Large intestine (tissue), 3 donors: ENCODE results near the gene ZNF492. TPM values are rescaled to one million over a fixed set of nuclear protein-coding genes. Genes with fewer than 3 reads are reported as not detected.
A peak's percentile ranks its signal among the peaks of the same experiment; 100 is the strongest.

ENCODE experiments used
- DNase-seq, 2 donors: peaks; one replicate each; pipeline versions ENCODE4 v3.0.0 to v3.0.0-alpha.2; 2013
- H3K27ac ChIP-seq: one replicate; pipeline ENCODE4 v1.5.1; 2013; ENCODE audit warnings: low read length
- H3K27me3 ChIP-seq: 2 replicates; pipeline ENCODE4 v1.6.1; 2013; ENCODE audit warnings: low read length; ENCODE audit not compliant: control insufficient read depth, insufficient read depth
- H3K36me3 ChIP-seq: 2 replicates; pipeline ENCODE4 v1.6.1; 2013; ENCODE audit warnings: low read length; ENCODE audit not compliant: control insufficient read depth, insufficient read depth
- H3K4me1 ChIP-seq: one replicate; pipeline ENCODE4 v1.6.1; 2013; ENCODE audit warnings: low read length; ENCODE audit not compliant: control insufficient read depth, insufficient read depth
- H3K4me3 ChIP-seq: one replicate; pipeline ENCODE4 v1.5.1; 2013; ENCODE audit warnings: low read length
- H3K9me3 ChIP-seq: one replicate; pipeline ENCODE4 v1.6.1; 2013; ENCODE audit warnings: mild to moderate bottlenecking, low read depth, low read length, moderate library complexity; ENCODE audit not compliant: control insufficient read depth
- WGBS: methylation state at CpG from one replicate; pipeline ENCODE4 v1.1.5; 2013; ENCODE audit warnings: low lambda C conversion rate; ENCODE audit not compliant: insufficient coverage; 5-methylcytosine and 5-hydroxymethylcytosine counted together
- polyA plus RNA-seq: library from polyadenylated mRNA; unstranded; fragments of 120-200 nt; gene quantifications from one replicate; pipeline ENCODE4 v1.2.1, GENCODE V29; 2013

The ZNF492 gene
- polyA plus RNA-seq, 1 donor: 1.2 TPM

DNA sequence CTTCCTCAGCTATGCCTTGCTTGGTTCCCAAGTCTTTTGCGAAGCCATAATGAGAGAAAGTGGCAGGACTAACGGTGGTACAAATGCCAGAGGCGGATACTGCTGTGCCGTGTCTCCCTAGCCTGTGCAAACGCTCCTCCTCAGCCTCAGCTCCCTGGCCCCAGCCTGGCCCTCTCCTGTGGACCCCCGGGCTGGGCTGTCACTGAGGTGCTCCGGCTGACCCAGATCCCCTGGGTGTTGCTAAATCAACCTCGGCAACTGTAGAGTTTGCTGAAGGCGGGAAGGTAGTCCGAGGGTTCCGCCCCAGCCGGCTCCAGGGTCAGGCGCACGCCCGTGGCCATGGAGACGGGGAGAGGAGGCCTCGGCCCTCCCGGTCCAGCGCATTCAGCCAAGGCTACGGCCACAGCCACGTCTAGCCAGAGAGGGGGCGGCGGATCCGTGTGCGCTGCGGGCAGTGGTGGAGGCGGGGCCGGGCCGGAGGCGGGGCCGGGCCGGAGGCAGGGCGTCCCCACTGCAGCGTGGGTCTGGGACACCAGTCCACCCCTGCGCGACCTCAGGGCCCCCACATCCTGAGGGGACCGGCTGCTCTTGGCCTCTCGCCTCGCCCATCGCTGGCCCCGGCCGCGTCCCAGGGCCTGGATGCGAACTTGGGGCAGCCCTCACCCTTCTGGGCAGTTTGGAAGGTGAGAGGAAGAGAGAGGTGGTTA lies 16.4 kb upstream of the ZNF492 start:
- peaks cover 6% of the 10 kb centered on the region for H3K9me3 ChIP-seq
- no peaks in the 10 kb centered on the region for H3K36me3 ChIP-seq
- DNase-seq: no peak
- no peaks in the 10 kb centered on the region for H3K4me1 ChIP-seq
- H3K27ac ChIP-seq: no peak overlapping the region
- no CpG with 5 or more reads among the region's 44 CpGs for WGBS
- H3K27me3 ChIP-seq: peaks cover 1% of the 10 kb centered on the region
- no peak overlapping the region for H3K4me3 ChIP-seq

DNA sequence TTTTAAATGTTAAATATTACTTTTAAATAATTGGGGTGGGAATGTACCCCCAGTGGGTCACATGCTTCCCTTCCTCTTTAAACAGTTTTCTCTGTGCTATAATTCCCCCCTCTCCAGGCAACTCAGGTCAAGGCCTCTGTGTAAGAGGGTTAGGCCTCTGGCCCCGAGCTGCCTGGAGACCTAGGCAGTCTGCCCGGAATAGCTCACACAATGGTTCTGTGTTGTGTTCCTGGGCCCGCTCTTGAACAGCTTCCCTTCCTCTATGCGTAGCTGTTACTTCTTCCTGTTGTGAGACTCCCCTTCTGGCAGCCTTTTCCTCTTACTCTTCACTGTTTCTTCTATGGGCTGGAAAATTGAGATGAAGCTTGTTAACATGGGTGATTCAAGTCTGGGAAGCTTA lies 14.8 kb upstream of the ZNF492 start:
- Histone ChIP-seq H3K27ac (no peak overlapping the region), H3K27me3 (peaks cover 14% of the 10 kb centered on the region), H3K4me1 (no peaks in the 10 kb centered on the region), H3K9me3 (peaks cover 17% of the 10 kb centered on the region), H3K36me3 (no peaks in the 10 kb centered on the region), H3K4me3 (no peak overlapping the region)
- no CpG with 5 or more reads among the region's 4 CpGs for WGBS
- DNase-seq: no peak

DNA sequence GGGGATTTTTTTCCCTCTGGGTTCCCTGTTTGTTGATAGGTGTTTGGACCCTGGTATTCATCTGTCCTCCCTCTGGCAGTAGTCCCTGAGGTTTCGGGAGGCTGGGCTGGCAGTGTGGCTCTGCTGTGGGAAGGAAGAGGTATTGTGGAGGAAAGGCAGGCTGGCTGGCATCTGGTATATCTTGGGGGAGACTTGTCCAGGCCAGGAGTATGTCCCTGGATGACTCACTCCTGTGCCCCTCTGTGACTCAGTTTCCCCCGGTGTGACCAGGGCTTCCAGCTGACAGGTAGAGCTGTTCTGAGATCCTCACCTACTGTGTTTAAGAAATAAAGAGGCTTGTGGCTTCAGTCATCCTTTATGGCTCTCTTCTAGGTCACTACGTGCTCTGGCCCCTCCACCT lies 14.2 kb upstream of the ZNF492 start:
- Histone ChIP-seq H3K27ac (no peak overlapping the region), H3K36me3 (no peaks in the 10 kb centered on the region), H3K4me3 (no peak overlapping the region), H3K9me3 (peaks cover 17% of the 10 kb centered on the region), H3K27me3 (peaks cover 14% of the 10 kb centered on the region), H3K4me1 (no peaks in the 10 kb centered on the region)
- DNase-seq: no peak
- no CpG with 5 or more reads among the region's 3 CpGs for WGBS

DNA sequence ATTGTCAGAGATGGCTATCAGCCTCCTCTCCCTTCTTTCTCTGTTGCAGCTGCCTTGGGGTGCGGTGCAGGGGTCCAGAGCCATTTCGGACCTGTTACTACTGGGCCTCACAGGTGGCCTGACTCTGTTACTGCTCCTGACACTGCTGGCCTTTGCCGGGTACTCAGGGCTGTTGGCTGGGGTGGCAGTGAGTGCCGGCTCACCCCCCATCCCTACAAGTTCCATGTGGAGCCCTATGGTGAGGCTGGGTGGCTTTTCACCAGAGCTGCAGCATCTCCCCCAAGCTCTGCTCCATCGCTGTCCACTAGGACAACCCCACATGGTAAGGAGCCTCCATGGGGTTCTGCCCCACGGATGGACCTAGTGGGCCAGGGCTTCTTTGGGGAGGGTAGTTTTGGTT lies 13.7 kb upstream of the ZNF492 start:
- Histone ChIP-seq H3K9me3 (peaks cover 17% of the 10 kb centered on the region), H3K27me3 (peaks cover 14% of the 10 kb centered on the region), H3K4me3 (no peak overlapping the region), H3K27ac (no peak overlapping the region), H3K36me3 (no peaks in the 10 kb centered on the region), H3K4me1 (no peaks in the 10 kb centered on the region)
- WGBS: no CpG with 5 or more reads among the region's 6 CpGs
- no peak for DNase-seq

DNA sequence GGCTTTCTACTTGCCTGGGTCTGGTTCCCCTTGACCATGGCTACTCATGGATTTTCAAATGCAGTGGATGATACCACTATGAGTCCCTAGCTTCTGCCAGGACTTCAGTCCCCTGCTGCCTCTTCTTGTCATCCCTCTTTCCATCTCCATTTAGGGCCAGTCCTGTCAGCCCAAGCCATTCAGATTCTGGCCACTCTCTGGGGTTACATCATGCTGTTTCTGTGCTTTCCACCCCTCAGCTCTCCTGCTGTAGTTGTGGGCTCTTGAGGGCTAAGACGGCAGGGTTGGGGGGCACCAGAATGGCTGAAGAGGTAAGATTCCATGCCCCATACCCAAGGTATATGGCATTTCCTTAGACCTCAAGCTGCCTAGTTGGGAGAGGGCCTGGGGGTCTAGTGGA lies 13.2 kb upstream of the ZNF492 start:
- DNase-seq: no peak
- H3K4me1 ChIP-seq: no peaks in the 10 kb centered on the region
- H3K27me3 ChIP-seq: peaks cover 14% of the 10 kb centered on the region
- H3K9me3 ChIP-seq: peaks cover 17% of the 10 kb centered on the region
- H3K36me3 ChIP-seq: no peaks in the 10 kb centered on the region
- H3K4me3 ChIP-seq: no peak overlapping the region
- H3K27ac ChIP-seq: no peak overlapping the region
- WGBS: no CpG with 5 or more reads among the region's 1 CpG

DNA sequence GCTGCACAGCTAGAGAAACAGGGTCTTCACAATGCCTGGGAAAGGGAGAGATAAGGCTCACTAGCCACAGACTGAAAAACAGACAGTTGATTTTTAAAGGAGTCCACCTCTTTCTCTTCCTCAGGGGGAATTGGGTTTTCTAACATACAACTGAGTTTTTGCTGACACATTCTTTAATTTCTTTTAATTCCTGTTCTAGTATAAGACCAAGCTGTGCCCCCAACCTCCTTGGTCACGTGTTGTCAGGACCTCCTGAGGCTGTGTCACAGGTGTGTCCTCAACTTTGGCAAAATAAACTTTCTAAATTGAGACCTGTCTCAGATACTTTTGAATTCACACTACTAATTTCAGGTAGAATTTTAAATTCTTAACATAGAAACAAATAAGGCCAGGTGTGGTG lies 12.1 kb upstream of the ZNF492 start:
- WGBS: no CpG with 5 or more reads among the region's 1 CpG
- Histone ChIP-seq H3K4me1 (no peaks in the 10 kb centered on the region), H3K36me3 (no peaks in the 10 kb centered on the region), H3K27me3 (peaks cover 14% of the 10 kb centered on the region), H3K27ac (no peak overlapping the region), H3K4me3 (no peak overlapping the region), H3K9me3 (peaks cover 17% of the 10 kb centered on the region)
- no peak for DNase-seq

DNA sequence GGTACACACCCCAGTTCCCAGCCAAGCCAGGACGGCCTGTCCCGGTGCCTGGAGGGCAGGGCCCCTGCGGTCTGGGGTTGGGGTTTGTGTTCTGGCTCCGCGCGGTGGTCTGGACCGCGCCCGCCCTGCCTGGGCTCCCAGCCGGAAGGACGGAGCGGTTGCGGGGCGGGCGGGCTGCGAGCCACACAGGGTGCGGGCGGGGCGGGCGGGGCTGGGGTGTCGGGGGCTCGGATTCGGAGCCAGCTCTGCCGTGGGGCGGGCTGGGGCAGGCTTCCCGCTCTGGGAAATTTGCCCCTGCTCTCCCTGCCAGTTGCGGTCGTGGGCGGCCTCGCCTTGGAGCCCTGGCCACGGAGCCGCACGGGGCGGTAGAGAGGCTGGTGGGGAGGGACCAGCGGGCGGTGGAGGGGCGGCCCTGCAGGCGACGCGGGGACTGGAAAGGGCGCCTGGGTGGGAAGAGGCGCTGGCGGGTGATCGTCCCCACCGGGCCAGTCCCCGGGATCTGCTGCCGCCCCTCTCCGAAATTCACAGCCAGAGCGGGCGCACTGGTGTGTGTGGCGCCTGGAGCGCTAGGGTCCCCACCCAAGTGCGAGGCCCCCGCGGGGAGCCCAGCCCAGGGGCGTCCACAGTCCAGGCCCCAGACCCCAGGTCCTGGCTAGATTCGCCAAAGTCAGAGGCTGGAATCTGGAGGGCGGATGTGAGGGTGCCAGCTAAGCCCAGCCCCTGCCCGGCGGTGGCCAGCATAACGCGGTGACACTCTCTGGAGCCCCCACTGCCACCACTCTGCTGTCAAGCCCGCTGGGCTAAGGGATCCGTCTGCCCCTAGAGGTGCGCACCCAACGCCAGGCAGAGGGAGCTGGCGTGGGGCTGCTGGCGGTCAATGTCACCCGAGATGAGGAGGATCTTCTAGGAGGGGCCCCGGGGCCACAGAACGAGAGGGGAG lies 11.0 kb upstream of the ZNF492 start:
- DNase-seq: peak in 1 of 2 donors; percentile 15
- H3K27ac ChIP-seq: no peak overlapping the region
- H3K4me3 ChIP-seq: no peak overlapping the region
- peaks cover 11% of the 10 kb centered on the region for H3K9me3 ChIP-seq
- peaks cover 14% of the 10 kb centered on the region for H3K27me3 ChIP-seq
- H3K36me3 ChIP-seq: no peaks in the 10 kb centered on the region
- H3K4me1 ChIP-seq: no peaks in the 10 kb centered on the region
- WGBS: no CpG with 5 or more reads among the region's 71 CpGs

DNA sequence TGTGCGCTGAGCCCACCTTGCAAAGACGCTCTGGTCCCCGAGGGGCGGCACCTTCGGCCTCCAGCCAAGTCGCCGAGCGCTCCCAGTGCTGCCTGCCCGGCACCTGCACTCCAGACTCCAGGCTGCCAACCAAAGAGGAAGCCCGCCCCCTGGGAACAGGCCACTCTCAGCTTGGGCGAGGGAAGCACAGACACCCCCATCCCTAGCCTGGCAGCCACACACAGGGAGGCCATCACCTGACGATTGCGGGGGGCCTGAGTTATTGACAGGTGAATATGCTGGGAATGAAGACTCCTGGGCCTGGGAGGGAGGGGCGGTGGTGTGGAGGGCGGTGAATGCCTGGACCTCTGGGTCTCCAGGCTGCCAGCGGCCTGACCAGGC lies 10.3 kb upstream of the ZNF492 start:
- peaks cover 14% of the 10 kb centered on the region for H3K27me3 ChIP-seq
- no CpG with 5 or more reads among the region's 16 CpGs for WGBS
- peaks cover 11% of the 10 kb centered on the region for H3K9me3 ChIP-seq
- no peak overlapping the region for H3K4me3 ChIP-seq
- H3K27ac ChIP-seq: no peak overlapping the region
- H3K4me1 ChIP-seq: no peaks in the 10 kb centered on the region
- H3K36me3 ChIP-seq: no peaks in the 10 kb centered on the region
- no peak for DNase-seq

DNA sequence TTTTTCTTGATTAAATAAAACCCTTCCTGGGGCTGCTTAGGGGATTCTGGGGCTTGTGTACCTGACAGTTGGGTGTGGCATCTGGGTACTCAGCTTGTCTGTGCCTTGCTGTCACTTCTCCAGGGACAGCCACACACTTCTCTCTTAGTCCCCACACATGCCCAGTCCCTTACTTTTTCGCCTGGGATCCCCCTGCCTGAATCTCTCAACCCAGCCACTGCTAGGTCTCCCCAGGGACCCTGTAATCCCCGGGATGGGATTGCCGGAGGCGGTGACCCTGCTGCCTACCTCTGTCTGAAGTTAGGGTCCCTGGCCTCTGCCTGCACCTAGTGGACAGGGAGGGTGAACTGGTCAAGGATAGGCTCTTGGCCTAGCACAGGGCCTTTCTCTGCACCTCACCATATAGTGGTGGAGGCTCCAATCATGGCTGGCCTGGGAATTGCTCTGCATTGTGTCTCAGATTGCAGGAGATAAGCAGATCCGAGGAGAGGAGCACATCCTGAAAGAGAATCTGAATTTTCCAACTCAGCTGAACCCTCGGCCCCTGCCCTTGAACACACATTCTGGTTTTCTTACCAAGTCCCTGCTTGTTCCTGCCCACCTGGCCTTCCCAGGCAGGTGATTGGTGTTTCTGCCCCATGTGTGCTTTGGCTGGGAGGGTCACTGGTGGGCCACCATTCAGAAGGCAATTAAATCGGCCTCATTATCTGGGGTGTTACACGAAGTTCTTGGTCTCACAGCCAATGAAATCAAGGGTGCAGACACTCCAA lies 8.7 kb upstream of the ZNF492 start:
- H3K9me3 ChIP-seq: peaks cover 11% of the 10 kb centered on the region
- no CpG with 5 or more reads among the region's 8 CpGs for WGBS
- H3K36me3 ChIP-seq: no peaks in the 10 kb centered on the region

DNA sequence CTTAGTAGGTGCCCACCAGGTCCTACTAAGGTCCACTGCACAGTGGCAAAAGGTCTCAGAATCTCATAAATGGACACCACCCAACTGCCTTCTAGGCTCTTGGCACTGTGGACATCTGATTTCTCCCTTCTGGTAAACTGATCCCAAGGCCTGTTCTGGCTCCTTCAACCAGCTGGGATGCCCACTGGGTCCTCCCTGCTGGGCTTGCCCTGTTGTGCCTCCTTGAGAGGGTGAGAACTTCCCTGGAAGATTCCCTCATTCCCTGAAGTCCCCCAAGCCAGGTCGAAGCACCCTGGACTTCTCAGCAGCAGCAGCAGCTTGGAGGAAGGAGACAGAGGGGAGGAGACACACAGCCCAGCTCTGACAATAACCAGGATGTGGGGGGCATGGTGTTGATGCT lies 6.6 kb upstream of the ZNF492 start:
- Histone ChIP-seq H3K27me3 (peaks cover 14% of the 10 kb centered on the region), H3K27ac (no peak overlapping the region), H3K9me3 (peaks cover 11% of the 10 kb centered on the region), H3K36me3 (no peaks in the 10 kb centered on the region), H3K4me3 (no peak overlapping the region), H3K4me1 (no peaks in the 10 kb centered on the region)
- DNase-seq: no peak
- no CpG with 5 or more reads among the region's 1 CpG for WGBS

More for the DNA sequence above, 8.7 kb upstream of the ZNF492 start:
- H3K4me1 ChIP-seq: no peaks in the 10 kb centered on the region
- no peak overlapping the region for H3K27ac ChIP-seq
- DNase-seq: no peak
- H3K4me3 ChIP-seq: no peak overlapping the region
- H3K27me3 ChIP-seq: peaks cover 14% of the 10 kb centered on the region
